Keratinocyte (primary cell): ENCODE measurements around the gene HP1BP3. TPM values are rescaled to one million over a fixed set of nuclear protein-coding genes. Genes with fewer than 3 reads are reported as not detected.

Source experiments
- DNase-seq: peaks from one replicate; pipeline ENCODE4 v3.0.0-alpha.2; 2011; ENCODE audit warnings: low read depth, missing footprints, low spot score
- FAIRE-seq: peaks from 2 replicates; lab custom pipeline; 2011; peaks lifted over from hg19 to GRCh38; lab: Jason Lieb, UNC
- H2AFZ ChIP-seq: 2 replicates; pipeline ENCODE4 v1.6.0; 2012; ENCODE audit warnings: low read length, control low read depth, inconsistent platforms; ENCODE audit not compliant: control insufficient read depth
- H3K27ac ChIP-seq: 2 replicates; pipeline ENCODE4 v1.5.1; 2011; ENCODE audit warnings: low read length; ENCODE audit not compliant: control insufficient read depth, insufficient read depth
- H3K27me3 ChIP-seq: 3 replicates; pipeline ENCODE4 v1.6.0; 2011; ENCODE audit warnings: low read length; ENCODE audit not compliant: control insufficient read depth, insufficient read depth; ENCODE audit errors: extremely low read depth
- H3K36me3 ChIP-seq, 2 experiments: 2 replicates in 1 of 2; 3 replicates in 1 of 2; pipeline ENCODE4 v1.5.1; 2011; ENCODE audit warnings: low read length in 2 of 2, mild to moderate bottlenecking in 1 of 2; ENCODE audit not compliant: control insufficient read depth in 2 of 2, insufficient read depth in 2 of 2; ENCODE audit errors: extremely low read depth in 1 of 2
- H3K4me1 ChIP-seq: 3 replicates; pipeline ENCODE4 v1.5.1; 2011; ENCODE audit warnings: low read length; ENCODE audit not compliant: control insufficient read depth, insufficient read depth; ENCODE audit errors: extremely low read depth
- H3K4me2 ChIP-seq: 3 replicates; pipeline ENCODE4 v1.6.0; 2011; ENCODE audit warnings: low read depth, low read length; ENCODE audit not compliant: control insufficient read depth, insufficient read depth; ENCODE audit errors: extremely low read depth
- H3K4me3 ChIP-seq, 3 experiments: fragments of 200-600 bp in 1 of 3; sonication (generic) in 1 of 3; 2 replicates in 2 of 3; 3 replicates in 1 of 3; pipeline ENCODE4 v1.5.1; 2011 to 2016; ENCODE audit warnings: low read length in 3 of 3, mild to moderate bottlenecking in 3 of 3, control low read depth in 2 of 3, inconsistent platforms in 1 of 3, low read depth in 1 of 3, mixed read lengths in 1 of 3, mixed run types in 1 of 3, moderate library complexity in 1 of 3; ENCODE audit not compliant: control insufficient read depth in 2 of 3, insufficient read depth in 2 of 3; ENCODE audit errors: extremely low read depth in 1 of 3
- H3K79me2 ChIP-seq: 2 replicates; pipeline ENCODE4 v1.6.0; 2012; ENCODE audit warnings: low read length; ENCODE audit not compliant: control insufficient read depth, insufficient read depth
- H3K9ac ChIP-seq: 3 replicates; pipeline ENCODE4 v1.6.0; 2011; ENCODE audit warnings: low read length; ENCODE audit not compliant: control insufficient read depth, insufficient read depth; ENCODE audit errors: extremely low read depth
- H3K9me1 ChIP-seq: 3 replicates; pipeline ENCODE4 v1.6.0; 2011; ENCODE audit warnings: low read length; ENCODE audit not compliant: control insufficient read depth, insufficient read depth; ENCODE audit errors: extremely low read depth
- H3K9me3 ChIP-seq: 2 replicates; pipeline ENCODE4 v1.5.1; 2012; ENCODE audit warnings: low read depth, low read length; ENCODE audit not compliant: control insufficient read depth
- H4K20me1 ChIP-seq: 3 replicates; pipeline ENCODE4 v1.6.0; 2011; ENCODE audit warnings: low read length; ENCODE audit not compliant: control insufficient read depth, insufficient read depth; ENCODE audit errors: extremely low read depth
- EZH2 ChIP-seq: IDR thresholded peaks from one replicate; pipeline ENCODE4 v1.6.1; 2012; ENCODE audit warnings: inconsistent platforms, mild to moderate bottlenecking, low read length, moderate library complexity
- dilution Hi-C: fragments of 300-500 bp; cut with MboI; formaldehyde crosslinking; loops from one replicate; pipeline ENCODE4 v1.7.0; 2020; ENCODE audit warnings: low sequenced_read_pairs; ENCODE audit not compliant: extremely low pct_ligation_motif_present
- polyA plus RNA-seq, 5 experiments: library from polyadenylated mRNA; depleted of rRNA in 3 of 5; stranded (reverse) in 3 of 5; stranded (forward) in 1 of 5; unstranded in 1 of 5; fragments of >200 nt; gene quantifications; 1 replicate in 1 of 5; 2 replicates in 3 of 5; 3 replicates in 1 of 5; pipeline versions ENCODE4 v1.2.1 to v1.2.3, GENCODE V29; 2011 to 2012; ENCODE audit warnings: missing spikeins in 2 of 5, low read depth in 1 of 5, low replicate concordance in 1 of 5
- TF ChIP-seq, protein P1 (sequence below), 3 experiments: IDR thresholded peaks in 1 of 3; conservative IDR thresholded peaks in 1 of 3; optimal IDR thresholded peaks in 1 of 3; 2 replicates in 2 of 3; 3 replicates in 1 of 3; pipeline versions ENCODE3 to v1.5.1; 2011; ENCODE audit warnings: low read length in 3 of 3, mild to moderate bottlenecking in 3 of 3, moderate library complexity in 2 of 3, control low read depth in 1 of 3, inconsistent platforms in 1 of 3; ENCODE audit not compliant: insufficient read depth in 2 of 3; ENCODE audit errors: extremely low read depth in 1 of 3

The HP1BP3 gene
- polyA plus RNA-seq, 1 donor (not counting 4 experiments of a cell fraction or from before 2014, with no cell fraction given), result 148 TPM

DNA sequence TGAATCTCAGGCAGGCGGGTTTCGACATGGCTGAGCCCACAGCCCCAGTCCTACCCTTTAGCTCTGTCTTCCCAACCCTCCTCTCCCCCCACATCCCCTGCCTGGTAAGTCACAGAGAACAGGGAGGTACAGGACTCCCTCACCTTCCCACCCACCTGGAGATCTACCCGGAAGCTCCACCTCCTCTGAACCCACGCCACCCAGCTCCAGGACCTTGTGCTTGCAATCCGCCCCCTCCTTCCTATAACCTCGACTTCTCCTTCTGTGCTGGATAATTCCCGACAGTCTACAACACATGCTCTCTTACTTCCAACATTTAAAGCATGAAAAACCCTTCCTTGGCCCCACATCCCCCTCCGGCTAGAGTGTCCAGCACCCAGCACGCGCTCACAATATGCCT, 91.6 kb downstream of the HP1BP3 start:
- Histone ChIP-seq H4K20me1 (no peaks in the 10 kb centered on the region), H3K4me2 (no peak overlapping the region), H3K36me3 (peaks cover 0 to 10% of the 10 kb centered on the region in 2 experiments), H3K4me3 (no peak overlapping the region), H3K27me3 (no peaks in the 10 kb centered on the region), H3K27ac (no peak overlapping the region), H3K9ac (no peak overlapping the region), H3K79me2 (no peaks in the 10 kb centered on the region), H3K4me1 (peaks cover 23% of the 10 kb centered on the region), H3K9me3 (no peaks in the 10 kb centered on the region), H2AFZ (no peak overlapping the region), H3K9me1 (no peaks in the 10 kb centered on the region)
- no peak for TF ChIP-seq EZH2
- TF ChIP-seq, protein P1, sequence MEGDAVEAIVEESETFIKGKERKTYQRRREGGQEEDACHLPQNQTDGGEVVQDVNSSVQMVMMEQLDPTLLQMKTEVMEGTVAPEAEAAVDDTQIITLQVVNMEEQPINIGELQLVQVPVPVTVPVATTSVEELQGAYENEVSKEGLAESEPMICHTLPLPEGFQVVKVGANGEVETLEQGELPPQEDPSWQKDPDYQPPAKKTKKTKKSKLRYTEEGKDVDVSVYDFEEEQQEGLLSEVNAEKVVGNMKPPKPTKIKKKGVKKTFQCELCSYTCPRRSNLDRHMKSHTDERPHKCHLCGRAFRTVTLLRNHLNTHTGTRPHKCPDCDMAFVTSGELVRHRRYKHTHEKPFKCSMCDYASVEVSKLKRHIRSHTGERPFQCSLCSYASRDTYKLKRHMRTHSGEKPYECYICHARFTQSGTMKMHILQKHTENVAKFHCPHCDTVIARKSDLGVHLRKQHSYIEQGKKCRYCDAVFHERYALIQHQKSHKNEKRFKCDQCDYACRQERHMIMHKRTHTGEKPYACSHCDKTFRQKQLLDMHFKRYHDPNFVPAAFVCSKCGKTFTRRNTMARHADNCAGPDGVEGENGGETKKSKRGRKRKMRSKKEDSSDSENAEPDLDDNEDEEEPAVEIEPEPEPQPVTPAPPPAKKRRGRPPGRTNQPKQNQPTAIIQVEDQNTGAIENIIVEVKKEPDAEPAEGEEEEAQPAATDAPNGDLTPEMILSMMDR (optimal IDR thresholded peaks at IDR 0.05 in 1 of 3, IDR thresholded peaks at IDR 0.05 in 1 of 3, conservative IDR thresholded peaks at IDR 0.05 in 1 of 3; ENCODE audit: extremely low read depth in 1 of 3, insufficient read depth in 2 of 3, low read length in 3 of 3), result no peak
- FAIRE-seq (no peak), DNase-seq (no peak)
- dilution Hi-C loops, result no loop called here

DNA sequence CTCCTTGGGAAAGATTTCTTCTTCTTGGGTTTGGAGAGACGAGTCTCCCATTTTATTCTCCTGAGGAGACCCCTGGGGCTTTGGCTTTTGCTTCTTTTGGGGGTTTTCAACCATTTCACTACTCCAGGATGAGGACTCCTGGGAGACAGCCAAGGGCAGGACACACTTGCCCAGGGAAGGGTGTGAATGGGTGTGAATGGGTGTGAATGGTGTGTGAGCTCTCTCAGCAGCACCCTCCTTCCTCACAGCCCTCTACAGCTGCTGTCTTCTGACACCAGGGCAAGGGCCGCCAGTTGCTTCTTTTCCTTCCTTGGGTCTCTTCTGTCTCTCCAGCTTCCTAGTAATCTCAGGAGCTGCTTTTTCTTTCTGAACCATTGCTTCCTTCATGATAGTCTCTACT, 93.5 kb downstream of the HP1BP3 start:
- no peaks in the 10 kb centered on the region for H3K9me1 ChIP-seq
- H3K4me3 ChIP-seq, result no peak overlapping the region
- DNase-seq (no peak), FAIRE-seq (no peak)
- H3K4me1 ChIP-seq, result peaks cover 19% of the 10 kb centered on the region
- H2AFZ ChIP-seq, result no peak overlapping the region
- no peaks in the 10 kb centered on the region for H4K20me1 ChIP-seq
- H3K9ac ChIP-seq, result no peak overlapping the region
- dilution Hi-C loops, result no loop called here
- no peak overlapping the region for H3K27ac ChIP-seq
- H3K79me2 ChIP-seq, result no peaks in the 10 kb centered on the region
- H3K9me3 ChIP-seq, result no peaks in the 10 kb centered on the region
- H3K36me3 ChIP-seq, result peaks cover 0 to 11% of the 10 kb centered on the region in 2 experiments
- no peaks in the 10 kb centered on the region for H3K27me3 ChIP-seq
- no peak overlapping the region for H3K4me2 ChIP-seq
- TF ChIP-seq EZH2, result no peak
- TF ChIP-seq, protein P1 (optimal IDR thresholded peaks at IDR 0.05 in 1 of 3, IDR thresholded peaks at IDR 0.05 in 1 of 3, conservative IDR thresholded peaks at IDR 0.05 in 1 of 3; ENCODE audit: extremely low read depth in 1 of 3, insufficient read depth in 2 of 3, low read length in 3 of 3), result no peak

Other genes with a start within 250 kb of the HP1BP3 start
- gene FAM43B, start 234.7 kb downstream of the HP1BP3 start, polyA plus RNA-seq, result 0.02 to 0.03 TPM in 2 of 3 replicates, not detected in the other
- gene CDA, start 198.2 kb downstream of the HP1BP3 start, polyA plus RNA-seq, result 44.9 to 136 TPM (median 64.6 TPM) in 3 replicates
- 44.6 to 58.1 TPM (median 55.9 TPM) in 3 replicates for gene PINK1, start 153.8 kb downstream of the HP1BP3 start, polyA plus RNA-seq
- gene DDOST, start 125.9 kb downstream of the HP1BP3 start, polyA plus RNA-seq, result 263 to 281 TPM (median 275 TPM) in 3 replicates
- 0.90 to 1.2 TPM (median 1.1 TPM) in 3 replicates for gene KIF17, start 69.3 kb downstream of the HP1BP3 start, polyA plus RNA-seq
- gene SH2D5, start 54.6 kb downstream of the HP1BP3 start, polyA plus RNA-seq, result 60.8 to 83.8 TPM (median 69.0 TPM) in 3 replicates